Measurements from ENCODE around the gene DCAF12. TPM values are rescaled to one million over a fixed set of nuclear protein-coding genes. Genes with fewer than 3 reads are reported as not detected.

Gene DCAF12
- total and polyA plus RNA-seq, 2 of the 13 experiments (the other 11 are each of a cell fraction or from before 2014, with no cell fraction given): 26.8 to 37.4 TPM

- no peak for TF ChIP-seq CEBPZ (IDR thresholded peaks at IDR 0.05; ENCODE audit: low read length)
- TF ChIP-seq ZNF432 (CRISPR knock-in tag; IDR thresholded peaks at IDR 0.05; ENCODE audit: borderline replicate concordance): no peak
- peak; percentile 97 for TF ChIP-seq MXD1 (CRISPR knock-in tag; IDR thresholded peaks at IDR 0.05)
- no peak for TF ChIP-seq AKNA (CRISPR knock-in tag; IDR thresholded peaks at IDR 0.05; ENCODE audit: borderline replicate concordance)
- TF ChIP-seq HNRNPK (IDR thresholded peaks at IDR 0.05; ENCODE audit: low read depth, low read length, poor library complexity, severe bottlenecking): peak; percentile 62
- TF ChIP-seq BATF2 (CRISPR knock-in tag; IDR thresholded peaks at IDR 0.05): peak; percentile 81
- peak; percentile 83 for TF ChIP-seq RFX1 (IDR thresholded peaks at IDR 0.05)
- TF ChIP-seq ZNF574 (CRISPR knock-in tag; IDR thresholded peaks at IDR 0.05): no peak
- no peak for TF ChIP-seq SMAD9 (CRISPR knock-in tag; IDR thresholded peaks at IDR 0.05)
- TF ChIP-seq MAFF (IDR thresholded peaks at IDR 0.05; ENCODE audit: low read depth, low read length): no peak
- TF ChIP-seq ZKSCAN5 (CRISPR knock-in tag; IDR thresholded peaks at IDR 0.05): no peak; the same call in 1 of the 2 replicates
- TF ChIP-seq ZNF619 (CRISPR knock-in tag; IDR thresholded peaks at IDR 0.05): no peak
- TF ChIP-seq ZNF747 (CRISPR knock-in tag; IDR thresholded peaks at IDR 0.05; ENCODE audit: borderline replicate concordance): peak; percentile 71; the same call in 1 of the 2 replicates
- no peak; the same call in 1 of the 2 replicates for TF ChIP-seq ZNF737 (CRISPR knock-in tag; IDR thresholded peaks at IDR 0.05; ENCODE audit: borderline replicate concordance)
- peak; percentile 91 for TF ChIP-seq HDAC1 (CRISPR knock-in tag; IDR thresholded peaks at IDR 0.05)
- peak; percentile 92; the same call in 1 of the 2 replicates for TF ChIP-seq ZNF350 (CRISPR knock-in tag; IDR thresholded peaks at IDR 0.05; ENCODE audit: borderline replicate concordance, low read depth)
Observed at GRCh38 chr9:34126207-34127034, at the start of gene DCAF12 (continued).
